Measurements from ENCODE around the gene SCGN. TPM values are rescaled to one million over a fixed set of nuclear protein-coding genes. Genes with fewer than 3 reads are reported as not detected.

Gene SCGN
- total and polyA plus RNA-seq, 2 of the 13 experiments (the other 11 are each of a cell fraction or from before 2014, with no cell fraction given): 2.9 to 29.0 TPM

- no peak overlapping the region for H2AFZ ChIP-seq (ENCODE audit: low read length)
- ATAC-seq (no peak), FAIRE-seq (no peak), DNase-seq (ENCODE audit: low spot score) (no peak)
- POLR2A ChIA-PET: no interaction called here
- H3K79me2 ChIP-seq (ENCODE audit: insufficient read depth, low read length): no peaks in the 10 kb centered on the region
- in situ Hi-C loops (cut with HindIII; ENCODE audit: extremely low pct_ligation_motif_present, low pct_unique_long_range_greater_than_20kb) (no loop called here), intact Hi-C loops (cut with micrococcal nuclease; ENCODE audit: unreplicated experiment) (no loop called here)
- no peaks in the 10 kb centered on the region for H3K36me3 ChIP-seq (replicated peaks in 1 of 2; ENCODE audit: control insufficient read depth in 1 of 2, insufficient read depth in 2 of 2, low read length in 2 of 2)
- H3K4me3 ChIP-seq (replicated peaks in 1 of 3; ENCODE audit: insufficient read depth in 1 of 3, low read depth in 2 of 3, low read length in 3 of 3): no peak overlapping the region
- H3K4me1 ChIP-seq (ENCODE audit: insufficient read depth, low read length): peaks cover 32% of the 10 kb centered on the region
- no peaks in the 10 kb centered on the region for H3K27me3 ChIP-seq (ENCODE audit: control insufficient read depth in 1 of 2, insufficient read depth in 2 of 2, low read length in 2 of 2)
- TF ChIP-seq SP1 (IDR thresholded peaks at IDR 0.05) (no peak), SP1 (CRISPR knock-in tag; IDR thresholded peaks at IDR 0.05) (no peak), ZNF589 (CRISPR knock-in tag; conservative IDR thresholded peaks at IDR 0.05) (no peak), ZNF891 (CRISPR knock-in tag; IDR thresholded peaks at IDR 0.05) (no peak), ARID2 (CRISPR knock-in tag; IDR thresholded peaks at IDR 0.05; ENCODE audit: borderline replicate concordance) (no peak), HOMEZ (CRISPR knock-in tag; IDR thresholded peaks at IDR 0.05; ENCODE audit: low read depth) (no peak), STAT5B (CRISPR knock-in tag; IDR thresholded peaks at IDR 0.05) (no peak), STAT6 (CRISPR knock-in tag; IDR thresholded peaks at IDR 0.05; ENCODE audit: borderline replicate concordance) (no peak), GATAD1 (CRISPR knock-in tag; IDR thresholded peaks at IDR 0.05) (no peak), E2F1 (CRISPR knock-in tag; IDR thresholded peaks at IDR 0.05) (no peak), BHLHE40 (IDR thresholded peaks at IDR 0.05; ENCODE audit: low read length) (no peak), HIVEP1 (CRISPR knock-in tag; IDR thresholded peaks at IDR 0.05) (no peak), JARID2 (CRISPR knock-in tag; IDR thresholded peaks at IDR 0.05; ENCODE audit: insufficient replicate concordance) (no peak)
- CTCF ChIA-PET (ENCODE audit: low intra/inter-chr PET ratio, low total read pairs): no interaction called here
- H4K20me1 ChIP-seq (ENCODE audit: insufficient read depth, low read length): no peaks in the 10 kb centered on the region
- H3K4me2 ChIP-seq (ENCODE audit: low read depth, low read length): no peak overlapping the region
- no peaks in the 10 kb centered on the region for H3K9me3 ChIP-seq (ENCODE audit: low read length)
- no peak overlapping the region for H3K27ac ChIP-seq (ENCODE audit: extremely low read length, insufficient read depth, low read length)
- no TSS peak for BruUV-seq (replicated peaks)
- H3K9ac ChIP-seq (ENCODE audit: insufficient read depth, low read depth, low read length): no peak overlapping the region
- WGBS (ENCODE audit: low lambda C conversion rate): 75% methylated on average over 1 of the region's 1 CpG
These were observed 28.1 kb upstream of the SCGN start for GRCh38 chr6:25623879-25624278.
